CD4-positive, alpha-beta T cell treated with Interleukin-4 for 4 hours (primary cell): ENCODE measurements around the gene RNH1.

Source experiments
- DNase-seq: peaks from one replicate; pipeline ENCODE4 v3.0.0-alpha.2; 2020

RNH1 gene

GRCh38 chr11:506995-507726 is at the start of gene RNH1:
TSS of gene RNH1 (minus strand) at chr11:507242. CDS start at chr11:502162, 5,080 bp downstream.
- peak; percentile 95 for DNase-seq

DNA sequence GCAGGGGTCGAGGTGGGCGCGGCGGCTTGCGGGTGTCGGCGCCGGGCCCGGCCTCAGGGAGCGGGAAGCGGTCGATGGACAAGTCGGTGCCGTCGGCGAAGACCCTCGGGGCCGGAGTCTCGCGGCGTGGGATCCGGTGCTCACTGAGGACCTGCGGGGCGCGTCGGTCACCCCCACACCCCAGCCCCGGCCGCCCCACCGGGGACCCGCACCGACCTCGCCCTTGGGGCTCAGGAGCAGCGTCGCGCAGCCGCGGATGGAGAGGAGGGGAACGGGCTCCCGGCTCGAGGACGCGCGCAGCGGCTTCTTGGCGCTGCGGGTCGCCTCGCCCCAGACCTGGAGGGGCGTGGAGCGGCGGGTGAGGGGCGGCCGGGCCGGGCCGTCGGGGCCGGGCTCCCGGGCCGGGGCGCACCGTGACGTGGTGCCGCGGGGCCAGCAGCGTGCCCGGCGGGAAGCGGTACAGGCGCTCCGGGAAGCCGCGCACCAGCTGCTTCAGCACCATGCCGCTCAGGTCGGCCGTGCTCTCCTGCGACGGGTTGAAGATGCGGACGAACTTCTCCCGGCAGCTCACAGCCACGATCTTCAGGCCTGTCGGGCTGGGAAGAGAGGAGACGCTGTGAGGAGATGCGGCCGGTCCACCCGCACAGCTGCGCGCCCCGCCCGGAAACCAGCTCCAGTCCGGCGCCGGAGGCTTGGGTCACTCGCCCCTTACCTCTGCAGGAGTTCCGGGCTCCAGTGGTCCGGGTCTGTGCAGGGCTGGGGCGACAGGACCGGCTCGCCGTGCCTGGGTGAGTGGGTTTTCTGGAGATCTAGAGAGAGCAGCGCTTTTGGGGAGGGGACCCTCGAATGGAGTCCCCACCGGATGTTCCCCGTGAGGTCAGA is 49.0 kb upstream of the RNH1 start:
- no peak for DNase-seq

DNA sequence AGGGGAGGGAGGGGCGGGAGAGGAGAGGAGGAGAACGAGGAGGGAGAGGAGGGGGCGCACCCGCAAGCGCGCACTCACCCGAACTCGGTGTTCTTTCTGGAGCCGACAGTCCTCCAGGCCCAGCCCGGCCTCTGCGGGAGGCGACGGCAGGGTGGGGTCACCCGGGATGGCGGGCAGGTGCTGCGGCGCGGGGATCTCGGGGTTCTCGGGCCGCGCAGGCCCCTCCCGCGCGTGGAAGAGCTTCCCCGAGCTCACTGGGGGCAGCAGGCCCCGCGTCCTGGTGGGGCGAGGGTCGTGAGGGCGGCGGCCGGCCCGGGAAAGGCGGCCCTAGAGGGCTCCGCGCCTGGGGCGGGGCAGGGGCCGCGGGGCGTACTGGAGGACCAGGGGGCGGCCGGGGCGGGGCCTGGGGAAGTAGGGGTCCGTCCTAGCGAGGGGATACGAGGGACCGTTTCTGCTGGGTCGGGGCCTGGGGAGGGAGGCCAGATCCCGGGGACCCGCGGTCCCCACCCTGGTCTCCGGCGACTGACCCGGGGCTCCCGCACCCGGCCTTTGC is 48.3 kb upstream of the RNH1 start:
- DNase-seq = no peak

DNA sequence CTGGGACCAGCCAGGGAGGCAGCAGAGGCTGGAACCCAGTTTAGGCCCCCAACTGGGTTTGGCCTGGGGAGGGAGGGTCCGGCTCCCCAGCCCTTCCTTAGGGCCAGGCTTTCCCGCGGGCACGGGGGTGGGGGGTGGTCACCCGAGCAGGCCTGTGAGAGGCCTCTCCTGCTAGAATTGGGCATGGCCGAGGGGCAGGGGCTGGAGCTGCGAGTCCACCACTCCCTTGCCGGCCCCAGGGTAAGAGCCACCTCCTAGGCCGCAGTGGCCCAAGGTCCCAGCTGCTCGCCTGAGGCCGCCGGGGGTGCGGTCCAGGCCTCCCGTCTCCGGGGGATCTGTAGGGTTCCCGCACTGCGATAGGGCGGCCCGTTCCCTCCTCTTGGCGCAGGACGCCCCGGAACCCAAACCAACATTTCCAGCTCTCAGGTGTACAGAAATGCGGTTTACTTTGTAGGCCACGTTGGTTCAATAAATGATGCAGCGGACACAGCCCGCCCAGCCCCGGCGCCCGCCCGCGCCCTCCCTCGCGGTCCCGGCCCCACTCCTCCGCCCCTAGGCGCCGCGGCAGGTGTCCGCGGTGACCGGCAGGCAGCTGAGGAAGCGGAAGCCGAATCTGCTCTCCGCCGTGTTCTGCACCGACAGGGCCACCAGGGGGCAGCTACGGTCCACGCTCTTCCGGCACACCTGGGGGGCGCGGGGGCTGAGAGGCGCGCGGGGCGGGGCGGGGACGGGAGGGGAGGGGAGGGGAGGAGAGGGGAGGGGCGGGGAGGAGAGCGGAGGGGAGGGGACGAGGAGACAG is 47.6 kb upstream of the RNH1 start:
- DNase-seq = peak; percentile 73

DNA sequence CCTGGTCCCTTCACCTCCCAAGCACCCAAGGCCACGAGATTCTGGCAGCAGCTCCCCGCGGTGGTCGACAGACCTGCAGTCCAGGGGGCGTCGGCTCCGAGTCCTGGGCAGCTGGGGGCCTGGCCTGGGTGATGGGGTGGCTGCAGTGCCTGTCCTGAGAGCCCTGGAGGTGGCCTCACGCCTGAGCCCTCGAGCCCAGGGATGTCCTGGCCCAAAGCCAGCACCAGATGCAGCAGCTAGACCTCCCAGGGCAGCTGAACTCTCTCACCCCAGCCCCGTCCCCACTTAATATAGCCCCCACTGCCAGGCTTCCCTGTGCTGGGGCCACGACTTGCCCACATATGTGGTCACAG is 46.9 kb upstream of the RNH1 start:
- no peak for DNase-seq

DNA sequence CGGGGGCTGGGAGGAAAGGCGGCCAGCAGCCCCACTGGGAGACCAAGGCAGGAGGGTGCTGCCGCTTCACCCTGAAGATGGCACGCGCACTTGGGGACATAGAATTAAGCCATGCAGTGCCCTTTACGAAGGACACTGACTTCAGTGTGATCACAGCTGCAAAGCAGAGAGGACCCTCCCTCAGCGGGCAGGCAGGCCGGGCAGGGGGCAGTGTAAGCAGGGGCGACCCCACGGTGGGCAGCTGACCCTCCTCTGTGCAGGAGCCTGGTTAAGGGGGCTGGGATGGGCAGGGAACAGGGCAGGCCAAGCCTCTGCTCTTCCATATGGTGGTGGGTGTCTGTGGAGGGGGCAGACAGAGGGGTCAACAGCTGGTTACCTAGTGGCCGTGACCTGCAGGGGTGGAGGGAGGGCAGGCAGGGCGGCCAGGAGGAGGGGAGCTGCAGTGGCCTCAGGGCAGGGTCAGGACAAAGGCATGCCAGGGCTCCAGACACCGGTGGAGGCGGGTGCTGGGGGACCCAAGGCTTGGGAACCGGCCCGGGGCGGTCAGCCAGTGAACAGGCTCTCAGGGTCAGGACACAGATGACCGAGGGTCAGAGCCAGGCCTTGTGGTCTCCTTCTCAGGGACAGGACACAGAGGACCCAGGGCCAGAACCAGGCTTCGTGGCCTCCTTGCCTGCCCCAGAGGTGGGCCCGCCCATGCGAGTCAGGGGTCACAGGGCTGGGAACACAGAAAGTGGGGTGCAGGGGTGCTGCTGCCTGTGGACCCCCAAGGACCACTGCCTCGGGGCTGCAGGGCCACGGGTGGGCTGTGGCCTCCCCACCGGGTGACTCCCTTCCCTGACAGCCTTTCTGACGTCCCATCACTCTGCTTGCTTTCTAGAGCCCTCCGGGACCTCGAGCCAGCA is 46.3 kb upstream of the RNH1 start:
- no peak for DNase-seq

DNA sequence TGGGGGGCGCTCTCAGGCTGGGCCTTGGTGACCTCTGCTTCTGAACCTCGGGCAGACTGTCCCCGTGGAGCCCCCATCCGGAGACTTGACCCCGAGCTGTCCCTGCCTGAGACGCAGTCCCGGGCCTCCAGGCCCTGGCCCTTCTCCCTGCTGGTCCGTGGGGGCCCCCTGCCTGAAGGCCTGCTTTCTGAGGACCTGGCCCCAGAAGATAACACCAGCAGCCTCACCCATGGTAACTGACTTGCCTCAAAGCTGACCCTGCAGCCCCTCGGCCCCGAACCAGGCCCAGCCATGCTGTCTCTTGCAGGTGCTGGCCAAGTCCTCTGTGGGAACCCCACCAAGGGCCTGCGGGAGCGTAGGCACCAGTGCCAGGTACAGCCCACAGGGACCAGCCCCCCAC is 44.6 kb upstream of the RNH1 start:
- DNase-seq = no peak

- no peak for DNase-seq
Observed at GRCh38 chr11:551131-551530, 44.1 kb upstream of the RNH1 start.

DNA sequence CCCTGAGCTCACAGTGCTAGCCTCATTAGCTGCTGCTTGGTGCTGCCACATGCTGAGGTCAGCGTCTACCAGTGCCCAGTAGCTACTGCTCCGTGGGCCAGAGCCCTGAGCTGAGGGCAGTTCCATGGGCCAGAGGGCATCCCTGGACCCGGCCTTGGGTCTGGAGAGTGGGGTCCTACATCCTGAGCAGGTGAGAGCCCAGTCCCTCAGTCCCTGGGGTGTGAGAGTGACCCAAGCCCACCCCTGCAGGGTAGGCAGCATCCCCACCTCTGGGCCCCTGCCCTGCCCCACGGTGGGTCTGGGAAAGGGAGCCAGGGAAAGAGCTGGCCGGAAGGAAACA is 43.7 kb upstream of the RNH1 start:
- no peak for DNase-seq

GRCh38 chr11:550021-550745 is 43.1 kb upstream of the RNH1 start:
- no peak for DNase-seq

DNA sequence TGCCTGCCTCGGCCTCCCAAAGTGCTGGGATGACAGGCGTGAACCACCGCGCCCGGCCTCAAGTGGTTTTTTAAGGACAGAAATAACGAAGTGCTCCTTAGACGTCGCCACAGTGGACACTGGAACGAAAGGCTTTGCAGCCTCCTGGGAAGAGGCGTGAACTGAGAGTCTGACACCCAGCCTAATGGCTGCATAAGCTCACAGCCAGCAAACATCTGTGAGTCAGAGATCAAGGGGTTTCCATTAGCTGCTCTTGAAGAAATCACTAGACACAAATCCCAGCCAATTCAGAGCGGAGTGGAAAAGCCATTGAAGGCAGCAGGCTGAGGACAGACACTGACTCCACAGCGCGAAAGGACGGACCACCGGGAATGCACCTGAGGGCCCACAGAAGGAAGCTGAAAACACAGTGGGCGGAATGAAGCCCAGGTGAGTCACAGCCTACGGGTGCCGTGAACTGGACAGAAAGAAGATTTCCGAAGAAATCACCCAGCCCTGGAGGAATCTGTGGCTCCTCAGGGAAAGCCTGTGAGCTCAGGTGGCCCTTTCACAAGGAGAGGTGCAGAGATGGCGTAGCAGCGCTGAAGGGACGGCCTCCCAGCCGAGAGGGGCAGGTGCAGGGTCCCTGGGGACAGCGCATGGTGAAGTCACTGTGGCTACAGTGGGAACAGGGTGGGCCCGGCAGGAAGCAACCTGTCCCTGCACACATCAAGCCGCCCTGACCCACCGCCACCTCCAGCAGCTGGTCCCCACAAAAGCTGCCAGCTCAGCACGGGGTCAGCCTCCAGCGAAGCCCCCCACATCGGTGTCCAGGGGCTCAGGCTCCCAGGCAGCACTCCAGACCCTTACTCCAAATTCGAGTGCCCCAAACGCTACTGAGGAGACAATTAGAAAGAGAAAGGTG is 41.9 kb upstream of the RNH1 start:
- no peak for DNase-seq

DNA sequence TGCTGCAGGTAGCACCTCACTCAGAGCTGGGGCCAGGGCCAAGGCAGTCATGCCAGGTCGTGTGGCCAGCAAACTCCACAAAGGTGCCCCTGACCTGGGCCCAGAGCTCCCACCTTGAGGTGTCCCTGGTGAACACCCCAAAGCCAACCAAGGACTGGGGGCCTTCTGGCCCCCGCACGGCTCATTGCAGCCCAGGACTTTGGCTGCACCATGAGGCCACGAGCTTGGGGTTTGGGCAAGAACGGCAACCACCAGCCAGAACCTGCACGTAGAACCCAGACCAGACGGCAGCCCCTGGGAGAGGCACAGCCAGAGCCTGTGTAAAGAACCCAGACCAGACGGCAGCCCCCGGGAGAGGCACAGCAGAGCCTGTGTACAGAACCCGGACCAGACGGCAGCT is 38.1 kb upstream of the RNH1 start:
- no peak for DNase-seq

GRCh38 chr11:544817-545166 is 37.8 kb upstream of the RNH1 start:
- no peak for DNase-seq

DNA sequence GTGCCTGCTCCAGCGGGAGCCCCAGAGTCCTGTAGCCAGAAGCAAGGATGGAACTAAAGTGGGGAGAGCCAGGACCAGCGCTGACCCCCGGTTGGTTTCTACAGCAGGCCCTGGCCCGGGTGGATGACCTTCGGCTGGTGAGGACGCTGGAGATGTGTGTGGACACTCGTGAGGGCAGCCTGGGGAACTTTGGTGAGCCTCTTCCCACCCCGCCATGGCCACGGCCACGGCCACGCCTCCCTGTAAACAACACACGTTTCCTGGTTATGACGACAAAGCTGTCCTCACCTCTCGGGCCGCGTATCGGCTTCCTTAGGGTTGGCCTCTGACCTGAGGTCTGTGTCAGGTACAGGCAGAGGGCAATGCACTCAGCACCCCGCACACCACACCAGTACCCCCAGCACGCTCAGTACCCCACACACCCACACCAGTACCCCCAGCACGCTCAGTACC is 34.4 kb upstream of the RNH1 start:
- no peak for DNase-seq

DNA sequence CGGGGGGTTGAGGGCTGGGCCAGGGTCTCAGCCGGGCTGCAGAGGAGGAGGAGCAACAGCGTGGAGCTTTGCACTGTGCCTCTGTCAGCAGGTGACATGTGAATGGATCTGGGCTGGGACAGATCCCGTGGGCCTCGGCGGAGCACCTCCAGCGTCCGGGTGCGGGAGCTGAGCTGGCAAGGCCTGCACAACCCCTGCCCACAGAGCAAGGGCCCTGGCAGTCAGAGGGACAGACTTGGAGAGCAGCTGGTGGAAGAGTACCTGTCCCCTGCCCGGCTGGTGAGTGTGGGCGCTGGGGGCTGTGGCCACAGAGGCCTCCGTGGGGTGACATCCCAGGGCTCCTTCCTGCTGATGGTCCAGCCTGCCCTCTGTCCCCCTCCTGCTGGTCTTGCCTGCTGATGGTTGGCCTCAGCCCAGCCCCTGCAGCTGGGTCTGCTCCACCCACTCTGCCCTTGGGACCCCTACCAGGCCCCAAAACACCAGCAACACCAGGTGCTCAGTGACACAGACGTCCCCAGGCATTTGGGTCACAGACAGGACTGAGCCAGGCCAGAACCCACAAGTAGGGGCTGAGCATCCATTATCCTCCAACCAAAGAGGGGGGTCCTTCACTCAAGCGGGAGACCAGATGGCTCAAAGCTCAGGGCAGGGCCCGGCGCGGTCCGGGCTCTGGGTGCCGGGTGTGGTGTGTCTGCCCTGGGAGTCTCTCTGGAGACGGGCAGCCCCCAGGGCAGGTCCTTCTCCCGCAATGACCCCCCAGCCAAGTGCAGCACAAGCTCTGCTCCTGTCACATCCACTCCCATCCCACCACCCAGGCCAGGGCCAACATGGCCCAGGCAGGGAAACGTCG is 33.8 kb upstream of the RNH1 start:
- no peak for DNase-seq

GRCh38 chr11:539971-540481 is 33.0 kb upstream of the RNH1 start:
- no peak for DNase-seq

GRCh38 chr11:538431-539051 is 31.5 kb upstream of the RNH1 start:
- no peak for DNase-seq

GRCh38 chr11:537622-538430 is 30.8 kb upstream of the RNH1 start:
- DNase-seq = no peak
